Effector memory CD4-positive, alpha-beta T cell (primary cell): ENCODE data around the gene RNF103.
"Not testable (repeated sequence)": the region's sequence is repeated elsewhere in the genome, so short reads cannot be mapped to it uniquely, and the experiment has no call there.

Source experiments
- DNase-seq, 3 donors: peaks; one replicate each; pipeline ENCODE4 v3.0.0-alpha.2; 2020
- H3K27ac ChIP-seq: 2 replicates; pipeline ENCODE4 v1.7.0; 2013; ENCODE audit warnings: mild to moderate bottlenecking, low read length, moderate library complexity; ENCODE audit not compliant: insufficient read depth, poor library complexity, severe bottlenecking
- H3K27me3 ChIP-seq: replicated peaks from 2 replicates; pipeline ENCODE4 v1.7.0; 2013; ENCODE audit warnings: mild to moderate bottlenecking, low read length; ENCODE audit not compliant: insufficient read depth, control insufficient read depth, poor library complexity, severe bottlenecking
- H3K36me3 ChIP-seq: 2 replicates; pipeline ENCODE4 v1.7.0; 2013; ENCODE audit warnings: mild to moderate bottlenecking, low read length, moderate library complexity; ENCODE audit not compliant: control insufficient read depth, insufficient read depth
- H3K4me1 ChIP-seq: 2 replicates; pipeline ENCODE4 v1.7.0; 2013; ENCODE audit warnings: low read length, mild to moderate bottlenecking; ENCODE audit not compliant: control insufficient read depth, insufficient read depth, poor library complexity, severe bottlenecking
- H3K4me3 ChIP-seq: 2 replicates; pipeline ENCODE4 v1.7.0; 2013; ENCODE audit warnings: low read length, low read depth, mild to moderate bottlenecking; ENCODE audit not compliant: insufficient read depth, poor library complexity, severe bottlenecking
- H3K9me3 ChIP-seq: 2 replicates; pipeline ENCODE4 v1.7.0; 2013; ENCODE audit warnings: mild to moderate bottlenecking, low read length, moderate library complexity; ENCODE audit not compliant: control insufficient read depth
- total RNA-seq, 3 donors: gene quantifications; one replicate each; lab custom pipeline; 2026; lab: John Stamatoyannopoulos, UW

The RNF103 gene
- total RNA-seq = 59.1 to 70.6 (median 67.8) reads per million in 3 donors

DNA sequence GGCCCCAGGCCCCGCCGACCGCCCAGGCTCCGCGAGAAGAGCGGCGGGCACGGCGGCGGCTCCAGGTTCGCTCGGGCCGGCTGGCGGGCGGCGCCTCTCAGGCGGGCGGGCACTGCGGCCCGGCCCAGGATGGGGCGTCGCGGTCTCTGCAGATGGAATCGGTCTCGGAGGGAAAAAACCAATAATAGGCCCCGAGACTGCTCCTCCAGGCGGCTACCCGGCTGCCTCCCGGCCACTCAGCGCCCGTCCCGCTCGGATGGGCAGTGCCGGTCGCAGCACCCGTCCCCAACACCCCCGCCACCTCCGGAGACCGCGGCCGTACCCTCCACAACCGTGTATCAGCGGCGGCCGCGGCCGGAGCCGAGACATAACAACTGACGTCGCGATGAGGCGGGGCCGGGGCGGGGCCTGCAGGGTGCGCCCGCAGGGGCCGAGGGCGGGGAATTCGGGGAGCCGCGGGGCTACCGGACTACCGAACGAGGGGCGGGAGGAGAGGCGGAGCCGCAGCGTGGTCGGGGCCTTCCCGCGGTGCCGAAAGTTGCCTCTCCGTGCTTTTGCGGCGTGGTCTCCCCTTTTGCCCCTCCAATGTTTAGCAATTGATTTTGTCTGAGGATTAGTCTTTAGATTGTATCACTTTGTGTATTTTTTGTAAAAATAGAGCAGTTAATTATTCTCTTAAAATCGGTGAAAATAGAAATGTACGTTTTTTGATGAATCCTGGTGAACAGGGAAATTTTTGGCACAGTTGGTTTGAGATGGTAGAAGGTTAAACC is at the start of gene RNF103:
RNF103 (minus strand) TSS at position 372 of the 773 bp plus-strand sequence. CDS start 979 bp downstream, outside the sequence.
- DNase-seq = peak; percentile 88 to 90 (median 89)
- Histone ChIP-seq H3K9me3 (no peaks in the 10 kb centered on the region), H3K27ac (peak within 1 kb of the TSS; percentile 93), H3K4me3 (peak within 1 kb of the TSS; percentile 76), H3K36me3 (no peaks in the 10 kb centered on the region), H3K4me1 (peaks cover 4% of the 10 kb centered on the region), H3K27me3 (no peaks in the 10 kb centered on the region)

DNA sequence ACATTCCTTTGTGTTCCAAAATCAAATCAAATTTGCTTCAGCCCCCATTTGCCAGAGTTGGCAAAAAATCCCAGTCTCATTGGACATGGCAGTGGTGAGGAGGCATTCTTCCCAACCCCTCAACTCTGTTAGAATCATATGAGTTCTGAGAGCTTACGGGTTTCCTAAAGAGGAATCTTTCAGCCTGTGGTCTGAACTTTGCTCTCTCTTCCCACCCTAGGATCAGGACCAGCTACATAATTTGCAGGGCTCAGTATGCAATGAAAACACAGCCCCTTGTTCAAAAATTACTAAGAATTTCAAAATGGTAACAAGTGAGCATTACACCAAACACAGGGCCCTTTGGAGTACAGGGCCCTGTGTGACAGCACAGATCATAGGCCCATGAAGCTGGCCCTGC is 49.3 kb upstream of the RNF103 start:
- H3K4me1 ChIP-seq = no peaks in the 10 kb centered on the region
- H3K9me3 ChIP-seq = no peaks in the 10 kb centered on the region
- no peak for DNase-seq
- no peak overlapping the region for H3K27ac ChIP-seq
- H3K27me3 ChIP-seq = no peaks in the 10 kb centered on the region
- H3K4me3 ChIP-seq = no peak overlapping the region
- no peaks in the 10 kb centered on the region for H3K36me3 ChIP-seq

DNA sequence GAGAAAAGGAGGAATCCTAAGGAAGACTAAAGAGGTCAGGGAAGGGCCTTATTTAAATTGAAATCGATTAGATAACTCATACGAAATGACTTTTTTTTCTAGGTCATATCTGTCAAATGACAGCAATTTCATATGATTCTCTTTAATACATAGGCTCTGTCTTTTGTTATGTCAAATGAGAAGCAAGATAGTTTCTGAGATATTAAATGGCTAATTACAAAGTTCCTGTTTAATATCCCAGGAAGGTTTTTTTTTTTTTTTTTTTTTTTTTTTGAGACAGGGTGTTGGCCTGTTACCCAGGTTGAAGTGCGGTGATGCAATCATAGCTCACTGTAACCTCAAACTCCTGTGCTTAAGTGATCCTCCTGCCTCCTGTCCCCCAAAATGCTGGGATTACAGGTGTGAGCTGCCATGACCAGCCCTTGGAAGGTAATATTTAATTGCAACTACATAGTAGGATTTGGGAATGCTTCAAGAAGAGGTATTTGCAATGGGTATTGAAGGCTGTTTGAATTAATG is 48.4 kb upstream of the RNF103 start:
- no peaks in the 10 kb centered on the region for H3K27me3 ChIP-seq

GRCh38 chr2:86671337-86671981 is 47.8 kb upstream of the RNF103 start:
- no peaks in the 10 kb centered on the region for H3K9me3 ChIP-seq
- no peak overlapping the region for H3K4me3 ChIP-seq
- H3K36me3 ChIP-seq = no peaks in the 10 kb centered on the region
- no peak for DNase-seq
- no peaks in the 10 kb centered on the region for H3K4me1 ChIP-seq
- no peak overlapping the region for H3K27ac ChIP-seq
- no peaks in the 10 kb centered on the region for H3K27me3 ChIP-seq

More for the DNA sequence above, 48.4 kb upstream of the RNF103 start:
- Histone ChIP-seq H3K4me3 (no peak overlapping the region), H3K27ac (no peak overlapping the region), H3K4me1 (no peaks in the 10 kb centered on the region), H3K9me3 (no peaks in the 10 kb centered on the region), H3K36me3 (no peaks in the 10 kb centered on the region)
- DNase-seq = no peak

DNA sequence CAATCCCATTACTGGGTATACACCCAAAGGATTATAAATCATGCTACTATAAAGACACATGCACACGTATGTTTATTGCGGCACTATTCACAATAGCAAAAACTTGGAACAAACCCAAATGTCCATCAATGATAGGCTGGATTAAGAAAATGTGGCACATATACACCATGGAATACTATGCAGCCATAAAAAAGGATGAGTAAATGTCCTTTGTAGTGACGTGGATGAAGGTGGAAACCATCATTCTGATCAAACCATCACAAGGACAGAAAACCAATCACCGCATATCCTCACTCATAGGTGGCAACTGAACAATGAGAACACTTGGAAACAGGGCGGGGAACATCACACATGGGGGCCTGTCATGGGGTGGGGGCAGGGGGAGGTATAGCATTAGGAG is 45.7 kb upstream of the RNF103 start:
- H3K9me3 ChIP-seq, H3K4me3 ChIP-seq, H3K27ac ChIP-seq, H3K36me3 ChIP-seq, H3K27me3 ChIP-seq, DNase-seq, H3K4me1 ChIP-seq: not testable (repeated sequence)

DNA sequence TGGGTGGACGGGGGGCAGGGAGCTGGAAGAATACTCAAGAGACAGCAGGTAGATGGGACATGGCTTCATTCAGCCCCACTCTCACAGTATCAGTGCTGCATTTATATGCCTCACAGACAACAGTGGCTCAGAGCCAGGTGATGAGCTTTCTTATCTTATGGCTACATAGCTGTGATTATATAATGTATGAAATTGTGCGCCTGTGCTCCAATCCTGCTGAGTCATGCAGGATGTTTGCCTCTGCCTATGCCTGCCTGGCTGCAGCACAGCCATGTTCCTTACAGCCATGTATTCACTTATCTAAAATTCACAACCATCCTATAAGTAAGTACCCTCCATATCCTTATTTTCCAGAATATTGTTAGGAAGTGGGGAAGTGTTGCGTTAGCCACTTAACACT is 37.7 kb upstream of the RNF103 start:
- H3K4me1 ChIP-seq = no peaks in the 10 kb centered on the region
- H3K27ac ChIP-seq = no peak overlapping the region
- no peak for DNase-seq
- H3K36me3 ChIP-seq = no peaks in the 10 kb centered on the region
- H3K27me3 ChIP-seq = no peaks in the 10 kb centered on the region
- no peak overlapping the region for H3K4me3 ChIP-seq
- no peaks in the 10 kb centered on the region for H3K9me3 ChIP-seq

DNA sequence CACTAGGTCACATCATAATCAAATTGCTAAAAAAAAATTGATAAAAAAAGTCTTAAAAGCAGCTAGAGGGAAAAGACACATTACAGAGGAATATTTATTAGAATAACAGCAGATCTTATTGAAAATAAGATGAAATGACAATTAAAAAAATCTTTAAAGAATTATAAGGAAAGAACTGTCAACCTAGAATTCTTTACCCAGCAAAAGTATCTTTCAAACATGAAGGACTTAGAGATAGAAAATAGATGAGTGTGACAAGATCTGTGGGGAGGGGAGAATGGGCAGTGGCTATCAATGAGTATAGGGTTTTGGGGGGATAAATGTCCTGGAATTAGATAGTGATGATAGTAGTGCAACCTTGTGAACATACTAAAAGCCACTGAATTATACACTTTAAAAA is 26.5 kb upstream of the RNF103 start:
- Histone ChIP-seq H3K27me3 (no peaks in the 10 kb centered on the region), H3K9me3 (no peaks in the 10 kb centered on the region), H3K36me3 (no peaks in the 10 kb centered on the region), H3K4me1 (no peaks in the 10 kb centered on the region), H3K27ac (no peak overlapping the region), H3K4me3 (no peak overlapping the region)
- no peak for DNase-seq

GRCh38 chr2:86649119-86649947 is 25.7 kb upstream of the RNF103 start:
- Histone ChIP-seq H3K4me1 (no peaks in the 10 kb centered on the region), H3K4me3 (no peak overlapping the region), H3K9me3 (no peaks in the 10 kb centered on the region), H3K36me3 (no peaks in the 10 kb centered on the region), H3K27ac (no peak overlapping the region), H3K27me3 (no peaks in the 10 kb centered on the region)
- no peak for DNase-seq

- no peak overlapping the region for H3K4me3 ChIP-seq
- H3K27ac ChIP-seq = no peak overlapping the region
- no peaks in the 10 kb centered on the region for H3K4me1 ChIP-seq
- H3K36me3 ChIP-seq = no peaks in the 10 kb centered on the region
- H3K27me3 ChIP-seq = no peaks in the 10 kb centered on the region
- H3K9me3 ChIP-seq = no peaks in the 10 kb centered on the region
- DNase-seq = no peak
Measured at GRCh38 chr2:86648681-86649080, 25.0 kb upstream of the RNF103 start.
